ENCODE measurements around the gene UGT1A4.

GRCh38 chr2:233796254-233796653, 77.7 kb downstream of the UGT1A4 start:
- no peak for TF ChIP-seq CTCF (IDR thresholded peaks at IDR 0.05 in 2 of 3, conservative IDR thresholded peaks at IDR 0.05 in 1 of 3; ENCODE audit: borderline replicate concordance in 1 of 3, insufficient read depth in 1 of 3, low read depth in 2 of 3, low read length in 2 of 3)
- no peak for TF ChIP-seq ELF1 (IDR thresholded peaks at IDR 0.05; ENCODE audit: borderline replicate concordance, low read depth)
- no peak for TF ChIP-seq POLR2A (IDR thresholded peaks at IDR 0.05; ENCODE audit: borderline replicate concordance, extremely low read depth, insufficient read depth, insufficient read length)
- TF ChIP-seq REST (IDR thresholded peaks at IDR 0.05; ENCODE audit: low read depth), result no peak
- no peak for TF ChIP-seq ZBTB33 (IDR thresholded peaks at IDR 0.05; ENCODE audit: extremely low read depth, insufficient replicate concordance, low read length)
- TF ChIP-seq JUND (IDR thresholded peaks at IDR 0.05), result no peak
- TF ChIP-seq POLR2AphosphoS5 (IDR thresholded peaks at IDR 0.05; ENCODE audit: low read depth, low read length), result no peak
- no peak for TF ChIP-seq ATF3 (IDR thresholded peaks at IDR 0.05)
- TF ChIP-seq TCF7L2 (IDR thresholded peaks at IDR 0.05; ENCODE audit: borderline replicate concordance, extremely low read depth, insufficient read depth, insufficient read length), result no peak

All from HCT116 (cell line).